Trophoblast cell (in vitro differentiated cells and primary cell): Measurements from ENCODE around the gene TRMT2A.

Experiments used
- DNase-seq, 2 donors: peaks; one replicate each; pipeline ENCODE4 v3.0.0-alpha.2; 2016
- H2AFZ ChIP-seq: 2 replicates; pipeline ENCODE4 v1.6.1; 2013; ENCODE audit warnings: low read length, moderate library complexity, mild to moderate bottlenecking; ENCODE audit not compliant: insufficient read depth, poor library complexity
- H2AK5ac ChIP-seq: 2 replicates; pipeline ENCODE4 v1.6.1; 2013; ENCODE audit warnings: mild to moderate bottlenecking, low read length
- H2BK120ac ChIP-seq: 2 replicates; pipeline ENCODE4 v1.6.1; 2013; ENCODE audit warnings: low read length, mild to moderate bottlenecking, moderate library complexity; ENCODE audit not compliant: insufficient read depth, poor library complexity
- H2BK12ac ChIP-seq: 2 replicates; pipeline ENCODE4 v1.6.1; 2013; ENCODE audit warnings: mild to moderate bottlenecking, low read length, moderate library complexity
- H2BK5ac ChIP-seq: 2 replicates; pipeline ENCODE4 v1.6.1; 2013; ENCODE audit warnings: low read length, low read depth, moderate library complexity, mild to moderate bottlenecking; ENCODE audit not compliant: poor library complexity
- H3K14ac ChIP-seq: 2 replicates; pipeline ENCODE4 v1.6.1; 2013; ENCODE audit warnings: mild to moderate bottlenecking, low read length
- H3K18ac ChIP-seq: 2 replicates; pipeline ENCODE4 v1.6.1; 2013; ENCODE audit warnings: mild to moderate bottlenecking, low read length
- H3K23ac ChIP-seq: 2 replicates; pipeline ENCODE4 v1.6.1; 2013; ENCODE audit warnings: low read length
- H3K27ac ChIP-seq: 2 replicates; pipeline ENCODE4 v1.5.1; 2013; ENCODE audit warnings: low read depth, mild to moderate bottlenecking, inconsistent platforms, low read length, moderate library complexity
- H3K27me3 ChIP-seq: 2 replicates; pipeline ENCODE4 v1.6.1; 2013; ENCODE audit warnings: inconsistent platforms, mild to moderate bottlenecking, low read length, moderate library complexity; ENCODE audit not compliant: insufficient read depth
- H3K36me3 ChIP-seq, 2 experiments: 1 replicate in 1 of 2; 2 replicates in 1 of 2; pipeline ENCODE4 v1.6.1; 2013; ENCODE audit warnings: low read length in 2 of 2, mild to moderate bottlenecking in 2 of 2, moderate library complexity in 1 of 2; ENCODE audit not compliant: insufficient read depth in 2 of 2, control insufficient read depth in 1 of 2
- H3K4ac ChIP-seq: 2 replicates; pipeline ENCODE4 v1.6.1; 2013; ENCODE audit warnings: low read depth, mild to moderate bottlenecking, low read length, moderate library complexity
- H3K4me1 ChIP-seq, 2 experiments: 1 replicate in 1 of 2; 2 replicates in 1 of 2; pipeline ENCODE4 v1.6.1; 2013; ENCODE audit warnings: low read length in 2 of 2, mild to moderate bottlenecking in 2 of 2, moderate library complexity in 1 of 2; ENCODE audit not compliant: insufficient read depth in 2 of 2, control insufficient read depth in 1 of 2
- H3K4me2 ChIP-seq: 2 replicates; pipeline ENCODE4 v1.6.1; 2013; ENCODE audit warnings: inconsistent platforms, mild to moderate bottlenecking, low read length, moderate library complexity
- H3K4me3 ChIP-seq: 2 replicates; pipeline ENCODE4 v1.5.1; 2013; ENCODE audit warnings: mild to moderate bottlenecking, low read depth, low read length, inconsistent platforms
- H3K79me1 ChIP-seq: one replicate; pipeline ENCODE4 v1.6.1; 2013; ENCODE audit warnings: low read length
- H3K79me2 ChIP-seq: 2 replicates; pipeline ENCODE4 v1.6.1; 2013; ENCODE audit warnings: low read length, mild to moderate bottlenecking; ENCODE audit not compliant: control insufficient read depth, insufficient read depth, poor library complexity
- H3K9ac ChIP-seq: 2 replicates; pipeline ENCODE4 v1.6.1; 2013; ENCODE audit warnings: mild to moderate bottlenecking, low read length
- H3K9me3 ChIP-seq: 2 replicates; pipeline ENCODE4 v1.6.1; 2013; ENCODE audit warnings: low read depth, mild to moderate bottlenecking, control low read depth, inconsistent platforms, low read length; ENCODE audit not compliant: insufficient read depth
- H4K12ac ChIP-seq: 2 replicates; pipeline ENCODE4 v1.6.1; 2013; ENCODE audit warnings: low read depth, mild to moderate bottlenecking, low read length, moderate library complexity
- H4K8ac ChIP-seq: 2 replicates; pipeline ENCODE4 v1.6.1; 2013; ENCODE audit warnings: low read depth, mild to moderate bottlenecking, low read length, moderate library complexity
- H4K91ac ChIP-seq: one replicate; pipeline ENCODE4 v1.6.1; 2013; ENCODE audit warnings: low read depth, mild to moderate bottlenecking, low read length, moderate library complexity
- WGBS: extraction: QIAGEN DNeasy Blood & Tissue Kit; methylation state at CpG from one replicate; pipeline ENCODE4 v1.1.7; 2013; ENCODE audit warnings: missing lambda C conversion rate; ENCODE audit not compliant: insufficient read length, insufficient coverage; ENCODE audit errors: extremely low coverage; 5-methylcytosine and 5-hydroxymethylcytosine counted together

Gene TRMT2A

DNA sequence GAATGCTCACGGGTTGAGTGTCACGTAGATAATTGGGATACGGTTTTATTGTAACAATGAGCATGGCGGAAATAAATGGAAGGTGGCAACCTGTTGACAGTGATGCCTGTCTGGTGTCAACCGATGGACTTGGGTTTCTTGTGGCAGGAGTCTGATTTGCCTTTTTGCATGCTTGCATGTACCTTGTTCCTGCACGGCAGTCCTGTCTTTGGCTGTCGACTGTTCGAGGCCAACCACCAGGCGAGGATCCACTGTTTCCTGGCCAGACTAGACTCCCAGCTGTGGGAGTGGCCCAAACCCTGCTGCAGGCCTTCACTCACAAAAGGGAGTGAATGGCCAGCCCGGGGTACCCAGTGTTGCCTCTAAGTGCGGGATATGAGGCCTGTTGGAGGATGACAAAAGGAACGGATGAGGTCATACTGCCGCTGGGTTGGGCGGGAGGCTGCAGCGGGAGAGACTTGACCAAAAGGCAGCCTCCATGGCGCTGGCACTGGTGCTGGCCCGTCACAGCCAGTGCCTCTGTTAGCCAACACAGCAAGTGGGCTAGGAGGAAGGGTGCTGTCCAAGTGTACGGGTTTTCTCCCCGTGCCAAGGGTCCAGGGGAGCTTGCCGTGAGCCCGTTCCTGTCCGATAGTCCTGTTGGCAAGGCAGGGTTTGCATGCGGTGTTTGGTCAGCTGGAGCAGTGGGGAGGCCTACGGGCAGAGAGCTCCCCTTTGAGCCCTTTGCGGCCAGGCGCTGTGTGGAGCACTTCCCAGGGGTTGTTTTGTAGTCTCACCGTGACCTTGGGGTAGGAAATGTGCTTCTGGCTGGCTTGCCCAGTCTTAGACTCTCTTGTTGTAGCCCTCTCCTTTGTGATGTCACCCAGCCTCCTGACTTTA lies 36.0 kb downstream of the TRMT2A start:
- Histone ChIP-seq H3K27ac (peak overlapping the region; percentile 97), H4K91ac (peak overlapping the region; percentile 71), H3K4me1 (peaks cover 21 to 35% of the 10 kb centered on the region in 2 experiments), H3K23ac (no peak overlapping the region), H2AFZ (peak overlapping the region; percentile 19), H3K18ac (peak overlapping the region; percentile 77), H3K79me2 (peaks cover 38% of the 10 kb centered on the region), H2BK120ac (peak overlapping the region; percentile 54), H4K8ac (peak overlapping the region; percentile 59), H3K4ac (peak overlapping the region; percentile 93), H2BK12ac (peak overlapping the region; percentile 19), H3K36me3 (peaks cover 5 to 8% of the 10 kb centered on the region in 2 experiments), H3K4me2 (peak overlapping the region; percentile 86), H3K14ac (peak overlapping the region; percentile 71), H2AK5ac (peak overlapping the region; percentile 72), H3K9me3 (no peaks in the 10 kb centered on the region), H4K12ac (peak overlapping the region; percentile 33), H3K4me3 (peak overlapping the region; percentile 80), H2BK5ac (peak overlapping the region; percentile 34), H3K27me3 (no peaks in the 10 kb centered on the region), H3K79me1 (peaks cover 17% of the 10 kb centered on the region), H3K9ac (peak overlapping the region; percentile 89)
- DNase-seq: peak; percentile 45 to 66
- no CpG with 5 or more reads among the region's 27 CpGs for WGBS

DNA sequence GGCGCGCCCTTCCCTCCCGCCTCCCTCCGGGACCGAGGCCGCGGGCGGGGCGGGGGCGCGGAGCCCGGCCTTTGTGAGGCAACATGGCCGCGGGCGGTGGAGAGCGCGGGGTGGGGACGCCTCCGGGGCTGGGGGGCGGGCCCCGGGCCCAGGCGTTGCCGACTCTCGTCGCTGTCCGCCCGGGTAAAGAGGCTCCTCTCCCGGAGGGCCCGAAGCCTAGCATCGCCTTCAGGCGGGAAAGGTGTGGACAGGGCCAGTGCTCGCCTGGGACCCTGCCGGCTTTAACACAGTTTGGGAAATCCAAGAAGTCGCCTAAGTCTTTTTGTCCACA lies 36.6 kb downstream of the TRMT2A start:
- peak overlapping the region; percentile 74 for H4K8ac ChIP-seq
- H2BK5ac ChIP-seq: peak overlapping the region; percentile 59
- H3K9ac ChIP-seq: peak overlapping the region; percentile 89
- H3K27me3 ChIP-seq: no peaks in the 10 kb centered on the region
- no peak overlapping the region for H2BK12ac ChIP-seq
- H3K36me3 ChIP-seq: peaks cover 0 to 3% of the 10 kb centered on the region in 2 experiments
- no CpG with 5 or more reads among the region's 34 CpGs for WGBS
- H3K4me3 ChIP-seq: peak overlapping the region; percentile 80
- peak; percentile 65 to 81 for DNase-seq
- peak overlapping the region; percentile 33 for H4K12ac ChIP-seq
- peaks cover 17% of the 10 kb centered on the region for H3K79me1 ChIP-seq
- no peak overlapping the region for H3K23ac ChIP-seq
- peak overlapping the region; percentile 77 for H3K18ac ChIP-seq
- H2AFZ ChIP-seq: peak overlapping the region; percentile 64
- peak overlapping the region; percentile 54 for H2BK120ac ChIP-seq
- H3K4me2 ChIP-seq: peak overlapping the region; percentile 86
- peaks cover 21 to 35% of the 10 kb centered on the region in 2 experiments for H3K4me1 ChIP-seq
- H2AK5ac ChIP-seq: peak overlapping the region; percentile 49
- no peaks in the 10 kb centered on the region for H3K9me3 ChIP-seq
- peak overlapping the region; percentile 71 for H4K91ac ChIP-seq
- peaks cover 38% of the 10 kb centered on the region for H3K79me2 ChIP-seq
- peak overlapping the region; percentile 93 for H3K4ac ChIP-seq
- H3K14ac ChIP-seq: peak overlapping the region; percentile 71
- peak overlapping the region; percentile 97 for H3K27ac ChIP-seq

GRCh38 chr22:20079745-20080444 lies 37.1 kb downstream of the TRMT2A start, which contains the start of gene DGCR8:
Gene DGCR8, plus strand, starts transcription at chr22:20080241. Its CDS starts 5,723 bp downstream, at chr22:20085964.
- Histone ChIP-seq H4K12ac (peak within 1 kb of the TSS; percentile 51), H3K27me3 (no peaks in the 10 kb centered on the region), H2BK120ac (peak within 1 kb of the TSS; percentile 54), H3K4ac (peak within 1 kb of the TSS; percentile 93), H3K18ac (peak within 1 kb of the TSS; percentile 77), H3K4me3 (peak within 1 kb of the TSS; percentile 80), H2BK5ac (peak within 1 kb of the TSS; percentile 59), H3K4me2 (peak within 1 kb of the TSS; percentile 86), H3K23ac (no peak within 1 kb of the TSS), H3K79me1 (peaks cover 17% of the 10 kb centered on the region), H3K36me3 (no peaks in the 10 kb centered on the region), H3K14ac (peak within 1 kb of the TSS; percentile 78), H3K4me1 (peaks cover 21 to 34% of the 10 kb centered on the region in 2 experiments), H4K91ac (peak within 1 kb of the TSS; percentile 80), H2BK12ac (peak within 1 kb of the TSS; percentile 6), H3K9me3 (no peaks in the 10 kb centered on the region), H2AFZ (peak within 1 kb of the TSS; percentile 64), H3K79me2 (peaks cover 36% of the 10 kb centered on the region), H3K9ac (peak within 1 kb of the TSS; percentile 89), H2AK5ac (peak within 1 kb of the TSS; percentile 72), H3K27ac (peak within 1 kb of the TSS; percentile 97), H4K8ac (peak within 1 kb of the TSS; percentile 79)
- peak; percentile 85 to 96 for DNase-seq
- no CpG with 5 or more reads among the region's 100 CpGs for WGBS

DNA sequence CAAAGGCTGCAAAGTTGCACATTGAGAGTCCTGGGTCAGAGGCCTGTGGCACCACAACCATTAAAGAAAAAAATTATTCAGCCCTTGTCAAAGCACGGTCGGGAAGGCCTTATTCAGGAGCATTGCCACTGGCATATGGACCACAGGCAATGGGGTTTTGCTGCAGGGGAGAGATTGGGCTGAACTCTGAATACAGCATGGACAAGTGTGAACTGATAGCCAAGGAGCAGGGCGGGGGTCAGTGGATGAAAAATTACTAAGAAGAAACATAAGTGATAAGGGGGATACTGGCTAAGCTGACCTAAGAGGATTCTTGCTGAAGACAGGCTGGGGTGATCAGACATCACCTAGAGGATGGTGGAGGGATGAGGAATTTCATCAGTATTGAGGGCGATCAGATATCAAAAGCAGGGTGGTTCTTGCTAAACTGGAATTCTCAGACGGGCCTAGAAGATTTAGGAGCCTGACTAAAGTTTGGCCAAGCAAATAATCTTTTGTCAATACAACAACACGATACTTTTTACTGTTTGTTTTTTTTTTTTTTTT lies 40.3 kb downstream of the TRMT2A start:
- Histone ChIP-seq H3K23ac (no peak overlapping the region), H3K79me1 (peaks cover 17% of the 10 kb centered on the region), H2BK5ac (no peak overlapping the region), H3K4me3 (no peak overlapping the region), H3K27ac (no peak overlapping the region), H2AFZ (no peak overlapping the region), H2AK5ac (no peak overlapping the region), H3K14ac (no peak overlapping the region), H3K18ac (no peak overlapping the region), H3K4ac (no peak overlapping the region), H3K27me3 (no peaks in the 10 kb centered on the region), H3K9me3 (no peaks in the 10 kb centered on the region), H4K12ac (no peak overlapping the region), H3K4me2 (no peak overlapping the region), H3K4me1 (peaks cover 6 to 7% of the 10 kb centered on the region in 2 experiments), H4K8ac (no peak overlapping the region), H4K91ac (no peak overlapping the region), H2BK12ac (no peak overlapping the region), H3K36me3 (no peaks in the 10 kb centered on the region), H2BK120ac (no peak overlapping the region), H3K9ac (no peak overlapping the region), H3K79me2 (peaks cover 17% of the 10 kb centered on the region)
- no peak for DNase-seq
- WGBS: no CpG with 5 or more reads among the region's 6 CpGs
